HepG2 (cell line): ENCODE results near the gene MTSS2. TPM values are rescaled to one million over a fixed set of nuclear protein-coding genes. Genes with fewer than 3 reads are reported as not detected.

Experiments
- CHD4 ChIP-seq: fragments of 200-600 bp; sonication (generic); IDR thresholded peaks from 2 replicates; pipeline ENCODE4 v1.7.0; 2017; ENCODE audit warnings: mild to moderate bottlenecking, low read length, borderline replicate concordance
- ESRRA ChIP-seq: sonication (generic); formaldehyde crosslinking; IDR thresholded peaks from 2 replicates; pipeline ENCODE4 v1.5.1; 2020; ENCODE audit warnings: mild to moderate bottlenecking, low read depth, missing genetic modification reagents
- GATAD1 ChIP-seq: IDR thresholded peaks from 2 replicates; pipeline ENCODE4 v1.6.1; 2016; ENCODE audit warnings: missing genetic modification reagents, missing compliant biosample characterization
- GMEB1 ChIP-seq: sonication (generic); formaldehyde crosslinking; IDR thresholded peaks from 2 replicates; pipeline ENCODE4 v1.5.1; 2020; ENCODE audit warnings: missing genetic modification reagents, mild to moderate bottlenecking, borderline replicate concordance
- GMEB2 ChIP-seq: IDR thresholded peaks from 2 replicates; pipeline ENCODE4 v1.6.1; 2016; ENCODE audit warnings: missing biosample characterization, missing genetic modification reagents, low read depth
- HDAC2 ChIP-seq: sonication (generic); formaldehyde crosslinking; IDR thresholded peaks from 2 replicates; pipeline ENCODE4 v1.4.0; 2020; ENCODE audit warnings: missing genetic modification reagents
- MTA1 ChIP-seq: sonication (generic); formaldehyde crosslinking; IDR thresholded peaks from 2 replicates; pipeline ENCODE4 v1.4.0; 2020; ENCODE audit warnings: missing genetic modification reagents, mild to moderate bottlenecking, borderline replicate concordance
- POLR2AphosphoS5 ChIP-seq: IDR thresholded peaks from 2 replicates; pipeline ENCODE4 v1.6.1; 2012; ENCODE audit warnings: low read depth, low read length
- SAP130 ChIP-seq: IDR thresholded peaks from 2 replicates; pipeline ENCODE4 v1.6.1; 2016; ENCODE audit warnings: low read depth
- THAP11 ChIP-seq: IDR thresholded peaks from 2 replicates; pipeline ENCODE4 v1.6.1; 2016; ENCODE audit warnings: missing biosample characterization, missing genetic modification reagents
- XRCC5 ChIP-seq: fragments of 200-400 bp; formaldehyde crosslinking; optimal IDR thresholded peaks from 2 replicates; pipeline ENCODE3; 2017; ENCODE audit warnings: mild to moderate bottlenecking, low read length
- ZBTB21 ChIP-seq: sonication (generic); formaldehyde crosslinking; IDR thresholded peaks from 2 replicates; pipeline ENCODE4 v1.4.0; 2020; ENCODE audit warnings: missing genetic modification reagents
- ZKSCAN1 ChIP-seq: fragments of 150-350 bp; IDR thresholded peaks from 2 replicates; pipeline ENCODE4 v1.6.1; 2014; ENCODE audit warnings: low read length
- ZNF24 ChIP-seq: fragments of 450-650 bp; IDR thresholded peaks from 2 replicates; pipeline ENCODE4 v1.6.1; 2017; ENCODE audit warnings: antibody characterized with exemption, mild to moderate bottlenecking
- ZNF646 ChIP-seq: sonication (generic); formaldehyde crosslinking; IDR thresholded peaks from 2 replicates; pipeline ENCODE4 v1.9.0; 2021; ENCODE audit warnings: mild to moderate bottlenecking, missing genetic modification reagents
- ZNF7 ChIP-seq: IDR thresholded peaks from 2 replicates; pipeline ENCODE4 v1.6.1; 2016; ENCODE audit warnings: missing biosample characterization, missing genetic modification reagents
- ZNF891 ChIP-seq: sonication (generic); formaldehyde crosslinking; IDR thresholded peaks from 2 replicates; pipeline ENCODE4 v1.5.0; 2020; ENCODE audit warnings: mild to moderate bottlenecking, missing genetic modification reagents
- ZSCAN20 ChIP-seq: sonication (generic); formaldehyde crosslinking; IDR thresholded peaks from 2 replicates; pipeline ENCODE4 v1.4.0; 2020; ENCODE audit warnings: missing genetic modification reagents, mild to moderate bottlenecking, borderline replicate concordance
- ZSCAN29 ChIP-seq: sonication (generic); formaldehyde crosslinking; conservative IDR thresholded peaks from 2 replicates; pipeline ENCODE4 v1.4.0; 2020; ENCODE audit warnings: mild to moderate bottlenecking, missing genetic modification reagents
- ZSCAN9 ChIP-seq: IDR thresholded peaks from 2 replicates; pipeline ENCODE4 v1.6.1; 2016; ENCODE audit warnings: borderline replicate concordance
- polyA plus RNA-seq, 8 experiments: library from polyadenylated mRNA; depleted of rRNA in 3 of 8; stranded (reverse) in 7 of 8; unstranded in 1 of 8; fragments of >200 nt; fragmentation: Illumina TruSeq in 4 of 8; extraction: Trizol in 4 of 8; gene quantifications; 2 replicates each; pipeline versions ENCODE4 v1.2.1 to v1.2.3, GENCODE V29; 2011 to 2016; ENCODE audit warnings: low read depth in 4 of 8, missing spikeins in 1 of 8, mixed read lengths in 1 of 8; ENCODE audit not compliant: insufficient read depth in 1 of 8
- total RNA-seq, 5 experiments: library from RNA; depleted of rRNA; stranded (reverse); fragments of >200 nt; fragmentation: Illumina TruSeq; extraction: Trizol; gene quantifications; 2 replicates each; pipeline ENCODE4 v1.2.3, GENCODE V29; 2016; ENCODE audit warnings: low read depth in 1 of 5

MTSS2 gene
- total and polyA plus RNA-seq, 2 of the 13 experiments (the other 11 are each of a cell fraction or from before 2014, with no cell fraction given): 132 to 242 TPM

GRCh38 chr16:70682239-70683145 is 3.4 kb downstream of the MTSS2 start (continued):
- TF ChIP-seq HDAC2 (CRISPR knock-in tag): peak; percentile 3; the same call in 1 of the 2 replicates
- 0 out of 2 replicates have a peak, but pooled peaks have one; percentile 18 for TF ChIP-seq ZKSCAN1
- peak; percentile 10 for TF ChIP-seq POLR2AphosphoS5
- no peak for TF ChIP-seq ZNF7
- TF ChIP-seq ZNF646 (CRISPR knock-in tag): no peak
- peak; percentile 24; the same call in 1 of the 2 replicates for TF ChIP-seq THAP11 (CRISPR knock-in tag)
- TF ChIP-seq ZSCAN20 (CRISPR knock-in tag): 0 out of 2 replicates have a peak, but pooled peaks have one; percentile 25
- peak; percentile 32 for TF ChIP-seq MTA1
- no peak for TF ChIP-seq GATAD1 (CRISPR knock-in tag)
- peak; percentile 4 for TF ChIP-seq XRCC5
- no peak for TF ChIP-seq ZSCAN29 (CRISPR knock-in tag)
- no peak for TF ChIP-seq ZNF24
- peak; percentile 43; the same call in 1 of the 2 replicates for TF ChIP-seq CHD4
- no peak; the same call in 1 of the 2 replicates for TF ChIP-seq ESRRA (CRISPR knock-in tag)
- no peak for TF ChIP-seq GMEB2 (CRISPR knock-in tag)
- no peak for TF ChIP-seq ZSCAN9 (CRISPR knock-in tag)
- TF ChIP-seq GMEB1: no peak; the same call in 1 of the 2 replicates
- TF ChIP-seq ZBTB21: no peak
- TF ChIP-seq SAP130: peak; percentile 52; the same call in 1 of the 2 replicates
- no peak for TF ChIP-seq ZNF891
